NCI-H510A treated with DMSO at 0.1 percent for 48 hours (cell line): Measurements from ENCODE around the gene FLNB.
A peak's percentile ranks its signal among the peaks of the same experiment; 100 is the strongest.
"Not testable (repeated sequence)": the region's sequence is repeated elsewhere in the genome, so short reads cannot be mapped to it uniquely, and the experiment has no call there.

Experiments
- DNase-seq: peaks from one replicate; lab custom pipeline; 2025; lab: John Stamatoyannopoulos, UW

The FLNB gene

GRCh38 chr3:58029842-58030584 lies 21.8 kb downstream of the FLNB start:
- peak; percentile 57 for DNase-seq

DNA sequence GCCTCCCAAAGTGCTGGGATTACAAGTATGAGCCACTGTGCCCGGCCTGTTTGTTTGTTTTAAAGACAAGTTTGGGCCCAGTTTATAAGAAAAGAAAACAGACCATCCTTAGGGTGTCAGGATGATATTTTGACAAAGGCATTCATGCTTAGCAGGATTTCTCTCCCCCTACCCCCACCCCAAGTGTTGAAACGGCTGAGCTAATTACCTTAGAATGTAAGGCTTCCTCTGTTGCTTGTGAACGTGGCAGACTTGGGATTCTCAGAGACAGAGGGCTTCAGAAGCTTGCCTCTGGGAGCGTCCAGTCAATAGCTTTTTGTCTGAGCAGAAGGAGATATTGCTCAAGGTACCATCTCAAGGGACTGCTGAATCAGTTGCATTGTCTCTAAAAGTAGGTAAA lies 24.0 kb downstream of the FLNB start:
- no peak for DNase-seq

- no peak for DNase-seq
These were observed 26.7 kb downstream of the FLNB start for GRCh38 chr3:58034738-58035523.

DNA sequence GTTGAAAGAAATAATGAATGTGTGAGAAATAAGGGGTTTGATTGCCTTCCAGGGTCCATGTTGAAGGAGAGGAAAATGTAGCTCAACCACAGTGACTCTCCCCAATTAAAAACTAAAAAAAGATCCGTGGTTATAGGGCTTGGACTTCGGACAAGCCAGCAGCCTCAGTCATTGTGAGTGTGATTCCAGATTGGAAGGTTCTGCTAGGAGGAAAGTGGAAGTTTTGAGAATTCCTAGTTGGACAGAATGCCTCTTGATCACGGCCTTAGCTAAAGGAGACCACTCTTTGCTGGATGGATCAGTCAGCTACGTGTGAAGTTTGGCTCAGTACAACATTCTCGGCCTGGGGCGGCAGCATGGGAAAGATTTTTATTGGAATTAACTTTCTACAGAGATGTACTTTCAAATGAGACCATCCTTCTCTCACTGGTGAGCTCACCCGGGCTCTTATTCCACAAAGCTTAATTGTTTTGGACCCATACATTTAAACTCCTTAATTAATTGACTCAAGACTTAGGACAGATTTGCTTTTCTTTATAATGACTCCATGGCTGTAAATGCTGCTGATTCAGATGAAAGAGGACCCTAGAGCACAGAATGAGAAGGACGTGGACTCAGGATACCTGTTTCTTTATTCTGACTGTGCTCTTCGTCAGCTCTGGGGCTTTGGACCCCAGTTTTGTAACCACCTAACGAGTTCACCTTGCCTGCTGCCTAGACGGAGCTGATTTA lies 27.5 kb downstream of the FLNB start:
- DNase-seq = no peak

GRCh38 chr3:58036293-58037032 lies 28.2 kb downstream of the FLNB start:
- DNase-seq = peak; percentile 34

GRCh38 chr3:58037141-58037910 lies 29.1 kb downstream of the FLNB start:
- no peak for DNase-seq

GRCh38 chr3:58038675-58039292 lies 30.6 kb downstream of the FLNB start:
- DNase-seq = no peak

DNA sequence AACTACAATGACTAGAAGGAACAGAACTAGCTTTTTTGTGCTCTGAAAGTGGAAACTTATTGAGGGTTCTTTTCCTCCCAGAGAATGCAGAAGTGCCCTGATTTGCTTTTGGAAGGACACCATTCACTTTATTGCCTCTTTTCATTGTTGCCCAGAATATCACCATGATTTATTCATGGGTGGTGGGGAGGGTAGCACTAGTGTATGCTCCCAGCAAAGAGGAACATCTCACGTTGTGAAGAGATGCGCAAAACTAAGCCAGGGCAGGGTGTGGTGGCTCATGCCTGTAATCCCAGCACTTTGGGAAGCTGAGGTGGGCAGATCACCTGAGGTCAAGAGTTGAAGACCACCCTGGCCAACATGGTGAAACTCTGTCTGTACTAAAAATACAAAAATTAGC lies 31.4 kb downstream of the FLNB start:
- no peak for DNase-seq

DNA sequence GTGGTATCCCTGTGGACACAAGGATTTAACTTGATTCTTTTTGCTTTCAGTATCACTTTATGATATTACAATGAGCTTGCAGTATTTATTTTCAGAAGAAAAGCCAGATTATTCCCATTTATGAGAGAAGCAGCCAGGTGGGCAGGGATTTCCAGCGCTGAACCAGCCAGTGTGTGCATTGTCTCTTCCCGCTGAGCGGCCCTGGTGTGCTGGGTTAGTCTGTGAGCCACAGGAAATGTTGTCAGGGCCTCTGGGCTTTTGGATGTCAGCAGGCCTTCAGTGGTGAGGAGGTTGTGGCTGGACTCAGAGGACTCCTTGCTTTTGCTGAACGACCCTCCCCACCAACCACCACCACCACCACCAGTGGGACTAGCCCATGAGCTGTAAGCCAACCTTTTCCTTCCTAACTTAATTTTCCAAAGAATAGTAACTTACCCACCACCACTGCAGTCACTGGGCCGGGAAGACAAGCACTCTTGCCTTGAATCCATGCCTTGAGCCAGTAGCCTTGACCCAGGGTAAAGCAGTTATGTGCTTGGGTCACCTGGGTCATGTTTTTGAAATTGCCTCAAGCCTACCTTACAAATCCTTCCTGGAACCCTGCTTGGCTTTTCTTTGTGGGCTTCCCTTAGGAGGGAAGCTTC lies 33.1 kb downstream of the FLNB start:
- no peak for DNase-seq

DNA sequence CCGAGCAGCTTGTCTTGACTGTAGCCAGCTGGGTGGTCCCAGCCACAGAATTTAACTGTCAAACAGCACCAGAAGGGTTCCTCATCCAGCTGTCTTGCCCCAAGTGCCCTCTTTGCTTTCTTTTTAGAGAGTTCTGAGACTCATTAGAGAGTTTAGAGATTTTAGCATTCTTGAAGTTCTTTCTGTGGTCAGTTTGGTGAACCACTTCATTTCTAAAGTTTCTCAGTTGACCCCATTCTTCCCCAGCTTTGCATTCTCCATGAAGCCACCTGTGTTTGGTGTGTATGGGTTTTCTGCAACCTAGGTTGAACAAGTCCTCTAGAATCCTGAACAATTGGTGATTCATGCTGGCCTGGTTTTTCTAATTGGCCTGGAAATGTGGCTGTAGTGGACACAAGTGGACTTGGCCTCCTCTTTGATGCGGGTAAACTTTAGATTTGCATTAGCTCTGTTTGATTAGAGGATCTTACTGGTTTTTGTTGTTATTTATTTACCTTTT lies 33.7 kb downstream of the FLNB start:
- no peak for DNase-seq

- no peak for DNase-seq
These were observed 34.9 kb downstream of the FLNB start for GRCh38 chr3:58042947-58043707.

DNA sequence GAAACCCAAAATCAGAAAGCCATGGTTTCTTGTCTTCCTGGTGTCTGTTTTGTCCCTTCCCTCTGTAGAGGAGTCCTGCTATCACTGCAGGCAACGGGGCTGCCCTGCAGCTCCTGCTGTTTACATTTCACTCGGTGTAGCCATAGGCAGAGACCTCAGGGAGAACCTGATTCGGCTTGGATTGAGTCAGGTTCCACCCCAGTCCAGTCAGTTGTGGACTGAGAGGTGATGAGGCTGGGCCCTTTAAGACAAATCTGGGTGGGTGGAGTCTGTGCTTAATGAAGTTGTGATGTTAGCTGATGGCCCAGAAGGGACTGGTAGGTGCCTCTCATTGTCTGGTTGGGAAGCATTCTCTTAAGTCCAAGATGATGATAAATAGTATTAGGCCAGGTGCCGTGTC lies 35.7 kb downstream of the FLNB start:
- peak; percentile 27 for DNase-seq

GRCh38 chr3:58044691-58045483 lies 36.7 kb downstream of the FLNB start:
- no peak for DNase-seq

DNA sequence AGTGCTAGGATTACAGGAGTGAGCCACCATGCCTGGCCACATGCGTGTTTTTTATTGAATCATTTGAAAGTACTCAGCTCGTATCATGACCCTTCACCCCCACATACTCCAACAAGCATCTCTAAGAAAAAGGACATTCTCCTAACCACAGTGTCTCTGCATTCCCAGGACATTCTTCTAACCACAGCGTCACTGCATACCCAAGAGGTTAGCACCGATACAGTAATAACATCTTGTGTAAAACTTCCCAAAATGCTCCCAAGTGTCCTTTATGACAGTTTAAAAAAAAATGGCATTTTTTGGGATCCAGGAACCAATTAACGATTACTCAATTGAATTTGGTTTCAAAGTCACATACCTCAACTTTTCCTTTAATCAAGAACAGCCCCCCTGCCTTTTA lies 39.6 kb downstream of the FLNB start:
- no peak for DNase-seq

- peak; percentile 9 for DNase-seq
These were observed 40.1 kb downstream of the FLNB start for GRCh38 chr3:58048301-58048700.

GRCh38 chr3:58049143-58049785 lies 41.0 kb downstream of the FLNB start:
- DNase-seq = peak; percentile 47

GRCh38 chr3:58051196-58051595 lies 43.0 kb downstream of the FLNB start:
- DNase-seq = no peak

DNA sequence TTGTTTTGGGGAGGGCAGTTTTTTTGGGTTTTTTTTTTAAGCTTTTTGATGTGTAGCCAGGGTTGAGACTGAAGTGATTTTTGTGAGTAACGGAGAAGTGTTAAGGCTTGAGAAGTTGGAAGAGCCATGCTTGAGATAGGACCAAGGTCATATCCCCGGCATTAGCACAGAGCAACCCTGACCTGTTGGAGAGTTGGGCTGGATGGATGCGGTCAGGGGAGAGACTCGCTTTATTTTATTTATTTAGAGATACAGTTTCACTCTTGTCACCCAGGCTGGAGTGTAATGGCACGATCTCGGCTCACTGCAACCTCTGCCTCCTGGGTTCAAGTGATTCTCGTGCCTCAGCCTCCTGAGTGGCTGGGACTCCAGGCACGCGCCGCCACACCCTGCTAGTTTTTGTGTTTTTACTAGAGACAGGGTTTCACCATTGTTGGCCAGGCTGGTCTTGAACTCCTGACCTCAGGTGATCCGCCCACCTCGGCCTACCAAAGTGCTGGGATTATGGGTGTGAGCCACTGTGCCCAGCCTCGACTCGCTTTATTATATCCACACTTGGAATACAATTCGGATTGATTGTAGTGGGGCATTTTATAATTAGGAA lies 43.5 kb downstream of the FLNB start:
- not testable (repeated sequence) for DNase-seq
